Mammary epithelial cell (primary cell): ENCODE measurements around the gene SH3PXD2B.

Experiments
- EZH2 ChIP-seq: IDR thresholded peaks from 2 replicates; pipeline ENCODE4 v1.6.1; 2012; ENCODE audit warnings: low read length, inconsistent platforms, borderline replicate concordance
- TF ChIP-seq, protein P1 (sequence below), 2 donors: IDR thresholded peaks in 1 of 2; conservative IDR thresholded peaks in 1 of 2; 2 replicates each; pipeline ENCODE4 v1.5.1; 2011 to 2012; ENCODE audit warnings: inconsistent platforms in 2 of 2, low read length in 2 of 2, mild to moderate bottlenecking in 2 of 2, control low read depth in 1 of 2, low read depth in 1 of 2; ENCODE audit not compliant: insufficient read depth in 1 of 2; ENCODE audit errors: extremely low read depth in 1 of 2

DNA sequence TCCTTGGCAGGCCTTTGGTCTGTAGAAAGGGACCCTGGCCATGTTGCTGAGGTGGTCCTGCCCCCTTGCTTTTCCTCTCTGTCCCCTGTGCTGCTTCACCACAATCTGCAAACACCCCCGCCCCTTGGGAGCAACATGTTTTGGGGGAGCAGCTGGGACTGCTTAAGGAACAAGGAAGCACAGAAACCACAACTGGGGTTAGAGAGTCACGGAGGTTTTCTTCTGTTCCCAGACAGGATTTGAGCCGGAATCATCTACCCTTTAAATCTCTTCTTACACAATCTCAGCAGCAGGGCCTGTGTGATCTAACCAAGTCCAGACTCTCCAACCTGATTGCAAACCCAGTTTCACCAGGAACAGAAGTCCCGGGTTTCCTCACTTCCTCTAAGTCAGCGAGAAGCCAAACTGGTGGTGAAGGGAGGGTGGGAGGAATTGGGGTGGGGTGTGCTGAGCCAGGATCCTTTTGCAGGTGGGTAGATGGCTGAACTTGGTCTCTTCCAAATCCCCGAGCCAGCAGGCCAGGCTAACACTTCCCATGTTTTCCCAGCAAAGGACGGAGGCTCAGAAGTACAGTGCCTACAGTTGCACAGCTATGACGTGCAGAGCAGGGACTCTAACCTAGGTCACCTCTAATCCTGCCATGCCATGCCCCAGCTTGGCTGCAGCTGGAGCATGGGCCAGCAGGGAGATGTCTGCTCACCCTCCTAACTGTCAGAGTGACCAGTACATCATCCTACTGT is 25.0 kb downstream of the SH3PXD2B start:
- TF ChIP-seq, protein P1, sequence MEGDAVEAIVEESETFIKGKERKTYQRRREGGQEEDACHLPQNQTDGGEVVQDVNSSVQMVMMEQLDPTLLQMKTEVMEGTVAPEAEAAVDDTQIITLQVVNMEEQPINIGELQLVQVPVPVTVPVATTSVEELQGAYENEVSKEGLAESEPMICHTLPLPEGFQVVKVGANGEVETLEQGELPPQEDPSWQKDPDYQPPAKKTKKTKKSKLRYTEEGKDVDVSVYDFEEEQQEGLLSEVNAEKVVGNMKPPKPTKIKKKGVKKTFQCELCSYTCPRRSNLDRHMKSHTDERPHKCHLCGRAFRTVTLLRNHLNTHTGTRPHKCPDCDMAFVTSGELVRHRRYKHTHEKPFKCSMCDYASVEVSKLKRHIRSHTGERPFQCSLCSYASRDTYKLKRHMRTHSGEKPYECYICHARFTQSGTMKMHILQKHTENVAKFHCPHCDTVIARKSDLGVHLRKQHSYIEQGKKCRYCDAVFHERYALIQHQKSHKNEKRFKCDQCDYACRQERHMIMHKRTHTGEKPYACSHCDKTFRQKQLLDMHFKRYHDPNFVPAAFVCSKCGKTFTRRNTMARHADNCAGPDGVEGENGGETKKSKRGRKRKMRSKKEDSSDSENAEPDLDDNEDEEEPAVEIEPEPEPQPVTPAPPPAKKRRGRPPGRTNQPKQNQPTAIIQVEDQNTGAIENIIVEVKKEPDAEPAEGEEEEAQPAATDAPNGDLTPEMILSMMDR (conservative IDR thresholded peaks at IDR 0.05 in 1 of 2, IDR thresholded peaks at IDR 0.05 in 1 of 2; ENCODE audit: extremely low read depth in 1 of 2, insufficient read depth in 1 of 2, low read depth in 1 of 2, low read length in 2 of 2) = no peak
- TF ChIP-seq EZH2 = no peak
